GM12892 (cell line): Measurements from ENCODE around the gene SNX3.

Source experiments
- DNase-seq: peaks from one replicate; pipeline ENCODE4 v3.0.0; 2011; ENCODE audit not compliant: insufficient read length
- FAIRE-seq: peaks from 2 replicates; lab custom pipeline; 2011; peaks lifted over from hg19 to GRCh38; lab: Jason Lieb, UNC
- POLR2A ChIP-seq: IDR thresholded peaks from 2 replicates; pipeline ENCODE4 v1.6.1; 2011; ENCODE audit warnings: low read depth, low read length, control low read depth
- POLR2AphosphoS5 ChIP-seq: IDR thresholded peaks from 2 replicates; pipeline ENCODE4 v1.6.1; 2011; ENCODE audit warnings: low read depth, low read length, control low read depth
- TAF1 ChIP-seq: IDR thresholded peaks from 2 replicates; pipeline ENCODE4 v1.6.1; 2011; ENCODE audit warnings: low read depth, mild to moderate bottlenecking, control low read depth, low read length, borderline replicate concordance

SNX3 gene

DNA sequence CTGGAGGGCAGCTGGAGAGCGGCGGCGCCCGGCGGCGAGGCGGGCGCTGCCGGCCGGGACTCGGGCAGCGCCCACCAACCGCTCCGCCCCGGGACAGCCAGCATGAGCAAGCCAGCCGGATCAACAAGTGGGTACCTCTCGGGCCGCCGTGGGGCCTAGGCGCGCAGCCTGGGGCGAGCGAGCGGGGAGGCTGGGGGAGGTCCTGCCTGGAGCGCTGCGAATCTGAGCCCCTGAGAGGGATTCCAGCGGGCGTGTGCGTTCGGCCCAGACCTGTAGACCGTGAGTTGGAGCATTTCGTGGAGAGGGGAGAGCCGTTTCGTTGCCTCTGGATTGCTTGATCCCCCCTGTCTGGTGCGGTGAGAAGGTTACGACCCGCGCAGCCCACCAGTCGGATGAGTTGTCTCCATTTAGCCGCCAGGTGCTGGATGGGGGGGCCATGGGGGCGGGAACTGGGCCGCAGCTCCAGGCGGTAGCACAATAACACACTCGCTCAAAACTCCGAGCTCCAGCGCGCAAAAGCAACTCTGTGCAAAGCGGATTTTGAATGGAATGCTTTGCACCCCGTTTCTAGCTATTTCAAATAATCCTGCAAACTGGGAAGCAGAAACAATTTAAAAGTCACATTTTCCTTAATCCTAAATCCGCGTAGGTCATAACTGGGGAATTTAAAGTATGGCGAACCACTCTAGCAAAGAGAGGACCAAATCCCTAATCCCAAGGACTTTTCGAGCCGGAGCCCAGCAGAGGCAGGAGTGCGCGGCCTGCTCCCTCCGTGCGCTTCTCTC lies 94.0 kb downstream of the SNX3 start:
- FAIRE-seq, result no peak
- no peak for TF ChIP-seq POLR2AphosphoS5
- no peak for TF ChIP-seq POLR2A
- TF ChIP-seq TAF1, result no peak
- DNase-seq, result no peak

DNA sequence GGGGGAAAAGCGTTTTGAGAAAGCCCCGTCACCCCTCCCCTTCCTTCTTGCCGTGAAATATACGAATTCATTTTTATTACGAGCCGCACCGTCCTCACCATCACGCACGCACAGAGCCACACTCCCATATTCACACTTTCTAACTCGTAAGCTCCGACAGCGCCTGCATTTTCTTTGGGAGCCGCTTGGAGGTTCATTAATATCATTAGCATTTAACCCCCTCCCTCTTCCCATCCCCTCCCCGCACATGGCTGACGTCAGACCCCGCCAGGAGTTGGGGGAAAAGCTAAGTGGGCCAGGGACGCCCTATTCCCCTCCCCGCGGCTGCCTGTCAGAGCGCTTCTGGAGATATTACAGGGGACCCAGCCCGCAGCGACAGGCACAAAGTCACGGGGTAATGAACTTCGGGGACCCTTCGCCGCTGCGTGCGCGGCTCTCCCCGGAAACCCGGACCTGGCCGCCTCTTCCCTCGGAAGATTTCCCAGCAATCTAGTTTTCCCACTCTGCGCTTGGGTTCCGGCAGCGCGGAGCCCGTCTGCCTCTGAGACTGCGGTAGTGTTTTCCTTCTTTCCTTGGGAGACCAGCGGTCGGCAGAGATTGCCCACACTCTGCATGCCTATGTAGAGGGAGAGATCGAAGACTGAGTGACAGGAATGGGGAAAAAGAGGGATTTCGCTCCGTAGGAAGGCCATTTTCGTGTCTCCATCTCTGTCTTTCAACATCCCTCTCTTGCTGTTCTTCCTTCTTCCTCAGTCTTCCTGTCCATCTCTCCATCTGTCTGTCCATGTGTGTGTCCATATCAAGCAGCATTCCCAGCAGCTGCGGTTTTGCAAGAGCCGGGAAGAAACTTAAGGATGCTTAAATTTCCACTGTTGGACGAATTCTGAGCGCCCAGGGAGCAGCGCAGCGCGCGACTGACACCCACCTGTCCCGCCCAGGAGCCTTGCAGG lies 94.9 kb downstream of the SNX3 start, which contains the start of gene NR2E1:
Gene NR2E1, plus strand, starts transcription at position 309 of the 950 bp plus-strand sequence. CDS start 744 bp downstream, outside the sequence.
- TF ChIP-seq TAF1 (no peak), POLR2AphosphoS5 (no peak), POLR2A (no peak)
- FAIRE-seq, result no peak
- DNase-seq, result no peak

DNA sequence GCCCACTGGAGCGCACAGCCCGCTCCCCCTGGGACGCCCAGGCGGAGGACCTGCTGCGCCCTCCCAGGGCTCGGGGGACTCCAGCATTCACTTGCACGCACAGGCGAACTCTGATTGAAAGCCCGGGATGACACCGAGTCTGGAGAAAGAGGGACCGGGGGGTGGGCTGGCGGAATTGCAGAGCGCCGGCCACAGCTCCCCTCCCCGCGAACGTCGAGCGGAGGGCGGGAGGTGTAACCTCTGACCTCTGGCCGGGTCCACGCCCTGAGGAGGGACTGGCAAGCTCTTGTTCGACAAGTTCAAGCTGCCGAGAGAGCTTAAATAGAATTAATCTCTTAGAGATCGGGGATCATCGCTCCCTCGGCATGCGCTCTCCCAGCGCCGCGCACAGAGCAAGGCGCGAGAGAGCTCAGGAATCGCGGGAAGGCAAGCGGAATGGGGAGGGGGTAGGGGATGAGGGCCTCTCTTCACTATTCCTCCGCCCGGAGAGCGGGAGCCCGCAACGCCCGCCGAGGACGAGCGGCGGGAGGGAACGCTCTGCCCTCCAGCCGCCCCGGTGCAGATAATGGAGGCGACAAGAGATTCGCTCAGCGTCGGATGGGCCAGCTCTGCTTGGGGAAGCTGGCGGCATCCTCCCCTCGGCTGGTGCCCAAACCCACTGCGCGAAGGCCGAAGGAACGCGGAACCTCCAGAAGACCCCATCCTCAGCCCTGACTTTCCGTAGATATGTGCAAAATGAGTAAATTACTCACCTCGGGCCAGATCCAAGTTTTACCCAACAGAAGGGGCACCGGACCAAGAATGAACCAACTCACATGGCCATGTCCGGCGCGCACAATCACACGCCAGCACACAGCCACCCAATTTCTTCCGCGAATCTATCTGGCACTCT lies 95.8 kb downstream of the SNX3 start:
- TF ChIP-seq POLR2AphosphoS5 (no peak), TAF1 (no peak), POLR2A (no peak)
- FAIRE-seq, result no peak

DNA sequence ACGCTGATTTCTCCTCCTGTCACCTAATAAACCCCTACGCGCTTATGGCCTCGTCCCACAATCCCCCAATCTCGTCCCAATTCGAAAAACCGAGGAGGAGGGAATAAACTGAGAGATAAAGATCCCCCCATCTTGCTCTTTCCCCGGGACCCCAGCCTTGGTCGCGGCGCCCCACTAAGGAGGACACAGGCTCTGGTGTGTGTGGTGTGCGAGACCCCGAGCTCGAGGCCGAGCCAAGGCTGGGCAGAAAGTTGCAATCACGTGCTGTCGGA lies 96.4 kb downstream of the SNX3 start:
- TF ChIP-seq TAF1 (no peak), POLR2A (no peak), POLR2AphosphoS5 (no peak)
- no peak for FAIRE-seq
- no peak for DNase-seq

More for the DNA sequence above, 95.8 kb downstream of the SNX3 start:
- DNase-seq, result no peak

DNA sequence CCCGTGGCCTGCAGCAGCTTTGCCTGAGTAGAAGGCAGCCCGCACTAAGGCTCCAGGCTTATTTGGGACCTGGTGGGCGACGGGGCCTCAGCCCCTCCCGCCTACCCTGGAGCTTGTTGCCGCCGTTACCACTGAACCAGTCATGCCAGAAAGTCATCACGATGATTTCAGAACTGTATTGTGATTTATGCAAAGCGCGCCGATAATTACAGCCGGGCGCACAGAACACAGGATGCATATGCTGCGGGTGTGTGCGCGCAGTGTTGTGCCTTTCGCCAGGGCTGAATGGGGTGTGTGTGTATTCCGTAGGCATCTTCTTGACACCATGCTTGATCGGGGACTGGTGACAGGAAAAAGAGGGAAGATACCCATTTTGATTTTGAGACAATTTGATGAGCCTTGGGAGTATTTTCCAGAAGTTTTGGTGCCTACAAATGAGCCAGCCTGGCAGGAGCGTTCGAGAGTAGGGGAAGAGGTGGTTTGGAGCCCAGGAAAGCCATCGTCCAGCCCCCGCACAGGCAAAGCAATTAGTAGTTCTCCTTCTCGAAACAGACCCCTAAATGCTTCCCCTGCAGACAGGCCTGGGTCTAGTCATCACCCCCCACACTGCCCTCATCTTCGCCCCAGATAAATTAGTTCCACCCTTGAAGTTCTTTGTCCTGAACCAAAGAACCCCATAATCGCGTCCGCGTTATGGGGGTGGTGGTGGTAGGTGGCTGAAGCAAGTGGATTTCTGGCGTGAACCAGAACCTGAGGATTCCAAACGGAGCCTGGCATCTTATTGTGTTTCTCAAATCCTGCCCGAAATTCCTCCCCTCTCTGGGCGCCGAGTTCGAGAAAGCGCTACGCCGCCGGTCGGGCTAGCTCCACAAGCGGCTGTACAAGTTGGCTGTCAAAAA lies 96.9 kb downstream of the SNX3 start:
- DNase-seq (no peak), FAIRE-seq (no peak)
- TF ChIP-seq POLR2A (no peak), TAF1 (no peak), POLR2AphosphoS5 (no peak)

DNA sequence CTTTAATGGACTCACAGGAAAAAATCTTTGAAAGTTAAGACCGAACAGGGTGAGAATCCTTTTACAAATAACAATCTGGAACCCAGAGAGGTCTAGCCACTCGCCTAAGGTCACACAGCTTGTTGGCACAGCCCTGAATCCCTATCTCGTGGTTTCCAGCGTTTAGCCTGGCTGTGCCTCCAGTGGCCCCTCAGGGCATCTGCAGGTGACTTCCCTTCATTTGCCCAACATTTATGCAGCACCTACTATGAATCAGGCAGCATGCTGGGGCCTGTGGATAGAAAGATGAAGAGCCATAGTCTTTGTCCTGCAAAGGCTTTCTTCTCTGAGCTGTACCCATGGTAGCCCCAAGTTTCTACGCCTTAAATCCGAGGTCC lies 97.6 kb downstream of the SNX3 start:
- FAIRE-seq (no peak), DNase-seq (no peak)
- no peak for TF ChIP-seq POLR2A
- TF ChIP-seq POLR2AphosphoS5, result no peak
- TF ChIP-seq TAF1, result no peak

DNA sequence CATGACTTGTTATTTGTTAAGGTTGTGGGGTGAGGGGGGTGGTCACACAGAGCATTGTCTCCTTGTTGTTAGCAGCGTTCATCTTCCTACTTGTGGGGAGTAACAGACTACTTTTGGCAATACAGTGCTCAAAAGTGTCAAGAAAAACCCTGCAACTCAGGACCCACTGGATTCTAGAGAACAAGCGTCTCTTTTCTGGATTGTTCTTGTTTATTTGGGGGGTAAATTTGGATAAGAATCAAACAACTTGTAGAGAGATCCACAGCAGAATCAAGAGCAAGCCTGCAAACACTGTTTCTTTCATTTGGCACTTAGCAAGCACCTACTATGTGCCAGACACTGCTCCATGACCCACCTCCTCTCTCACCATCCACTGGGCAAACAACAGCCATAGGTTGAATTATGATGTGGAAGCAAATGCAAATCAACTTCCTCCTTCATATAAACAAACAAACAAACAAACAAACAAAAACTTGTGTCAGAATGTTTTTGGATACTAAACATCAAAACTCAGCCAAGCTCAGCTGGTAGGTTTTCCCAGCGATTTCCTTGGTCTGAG lies 99.0 kb downstream of the SNX3 start:
- no peak for FAIRE-seq
- DNase-seq, result no peak
- no peak for TF ChIP-seq TAF1
- no peak for TF ChIP-seq POLR2A
- TF ChIP-seq POLR2AphosphoS5, result no peak
